ENCODE data around the gene PPP2R2C. TPM values are rescaled to one million over a fixed set of nuclear protein-coding genes. Genes with fewer than 3 reads are reported as not detected.

The PPP2R2C gene
- polyA plus RNA-seq, 10 donors, result 0.24 to 4.2 (median 0.32) TPM

DNA sequence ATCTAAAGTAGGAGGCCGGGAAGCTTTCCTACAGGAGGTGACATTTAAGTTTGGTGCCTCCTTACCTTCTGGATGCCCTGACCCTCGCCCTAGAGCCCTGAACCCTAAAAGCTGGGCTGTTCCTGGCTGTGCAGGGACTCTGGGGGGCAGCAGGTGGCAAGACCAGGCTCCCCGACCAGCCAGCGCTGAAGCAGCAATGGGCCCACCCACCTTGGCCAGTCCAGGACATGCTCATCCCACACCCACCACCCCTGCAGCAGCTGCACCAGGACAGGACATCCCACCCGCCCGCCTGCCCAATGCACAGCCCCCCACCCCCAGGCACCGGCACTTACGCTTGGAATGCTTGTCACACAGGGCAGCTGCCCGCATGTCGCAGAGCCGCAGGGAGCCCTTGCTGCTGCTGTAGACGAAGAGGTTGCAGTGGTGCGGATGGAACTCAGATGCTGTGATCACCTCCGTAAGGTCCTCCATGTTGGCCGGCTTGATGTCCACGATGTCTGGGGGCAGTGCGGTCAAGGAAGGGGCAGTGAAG is 124.8 kb downstream of the PPP2R2C start:
- DNase-seq, result no peak

DNA sequence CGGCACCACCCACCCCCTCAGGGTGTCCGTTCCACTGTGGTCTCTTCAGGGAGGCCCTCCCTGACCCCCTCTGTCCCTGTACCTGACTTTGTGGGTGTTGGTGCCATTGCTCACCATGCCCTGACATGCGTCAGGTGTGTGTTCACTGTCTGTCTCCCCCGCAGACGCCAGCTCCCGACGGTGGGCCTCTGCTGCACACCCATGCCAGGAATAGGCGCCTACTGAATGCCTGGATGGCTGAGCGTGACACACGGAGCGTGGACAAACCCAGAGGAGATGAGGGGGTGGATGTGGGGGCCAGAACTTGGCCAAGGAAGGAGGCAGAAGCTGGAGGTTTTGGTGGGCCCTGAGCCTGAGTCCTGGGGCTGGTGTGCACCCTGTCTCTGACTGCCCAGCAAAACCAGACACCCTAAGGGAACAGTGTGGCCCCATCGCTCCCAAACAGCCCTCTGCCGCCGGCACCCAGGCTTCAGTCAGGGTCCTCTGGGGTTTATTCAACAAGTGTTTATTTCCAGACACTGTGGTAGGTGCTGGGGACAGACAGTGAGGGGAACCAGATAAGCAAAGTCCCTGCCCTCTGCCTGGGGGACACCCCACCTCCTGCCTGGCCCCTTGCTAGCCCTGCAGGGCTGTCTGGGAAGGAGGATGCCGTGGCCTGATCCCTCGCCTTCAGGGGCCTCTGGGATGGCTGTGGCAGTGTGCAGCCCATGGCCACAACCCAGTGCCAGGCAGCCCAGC is 125.9 kb downstream of the PPP2R2C start:
- DNase-seq, result no peak

DNA sequence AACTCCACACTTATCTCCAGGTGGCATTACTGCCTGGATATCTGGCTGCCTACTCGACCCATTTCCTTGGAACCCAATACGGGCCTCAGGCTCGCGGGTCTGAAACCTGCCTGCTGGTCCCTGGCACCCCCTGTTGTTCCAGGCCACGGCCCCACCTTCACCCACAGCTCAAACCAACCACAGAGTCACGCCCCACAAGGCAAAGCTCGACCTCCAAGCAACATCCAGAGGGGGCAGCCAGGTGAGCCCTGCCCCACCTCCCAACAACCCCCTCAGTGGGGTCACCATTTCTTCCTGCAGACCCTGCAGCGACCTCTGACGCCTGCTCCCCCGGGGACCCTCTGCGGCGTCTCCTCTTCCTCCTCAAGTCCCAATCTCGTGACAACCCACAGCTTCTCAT is 126.5 kb downstream of the PPP2R2C start:
- DNase-seq, result no peak

DNA sequence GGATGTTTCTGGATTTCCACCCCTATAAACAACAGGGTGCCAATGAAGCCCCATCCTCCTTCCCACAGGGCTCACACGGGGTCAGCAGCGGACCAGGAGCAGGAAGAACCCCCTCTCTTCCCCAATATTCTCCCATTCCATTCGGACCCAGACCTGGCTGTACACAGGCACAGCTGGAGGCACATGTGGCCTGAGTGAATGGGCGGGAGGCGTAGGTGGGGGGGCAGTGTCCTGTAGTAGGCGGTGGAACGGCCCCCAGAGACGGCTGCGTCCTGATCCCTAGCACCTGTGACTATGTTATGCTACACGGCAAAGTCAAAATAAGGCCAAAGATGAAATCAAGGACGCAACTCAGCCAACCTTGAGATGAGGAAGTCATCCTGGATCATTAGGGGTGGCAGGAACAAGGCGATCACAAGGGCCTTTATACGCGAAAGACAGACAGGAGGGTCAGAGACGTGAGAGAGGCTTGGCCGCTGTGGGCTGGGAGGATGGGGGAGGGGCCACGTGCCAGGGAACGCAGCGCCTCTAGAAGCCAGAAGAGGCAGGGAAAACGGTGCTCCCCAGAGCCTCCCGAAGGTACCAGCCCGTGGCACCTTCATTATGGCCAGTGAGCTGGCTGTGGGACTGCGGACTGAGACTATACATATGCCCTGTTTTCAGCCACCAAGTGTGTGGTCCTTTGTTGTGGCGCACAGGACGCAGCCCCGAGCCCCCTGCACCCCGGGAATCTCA is 127.2 kb downstream of the PPP2R2C start:
- DNase-seq, result no peak

DNA sequence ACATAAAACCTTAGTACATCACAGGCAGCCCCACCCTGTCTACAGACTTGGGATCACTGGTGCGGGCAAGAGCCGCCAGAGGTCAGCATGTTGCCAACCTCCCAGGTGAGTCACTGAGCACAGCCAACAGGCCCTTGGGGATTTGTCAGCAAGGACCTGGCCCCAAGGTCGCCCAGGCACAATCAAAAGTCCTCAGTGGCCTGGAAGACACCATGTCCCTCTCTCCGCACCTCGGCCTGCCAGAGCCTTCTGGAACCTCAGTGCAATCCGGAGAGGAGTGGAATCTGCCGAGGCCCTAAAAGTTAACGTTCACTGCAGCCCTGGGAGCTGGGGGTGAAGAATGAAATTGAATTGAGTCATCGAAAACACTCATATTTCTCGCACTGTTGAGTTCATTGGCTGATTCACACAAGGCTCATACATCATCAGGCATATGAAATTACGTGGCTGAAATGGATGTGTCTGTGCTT is 128.4 kb downstream of the PPP2R2C start:
- DNase-seq, result peak in 1 of 3 donors; percentile 40

DNA sequence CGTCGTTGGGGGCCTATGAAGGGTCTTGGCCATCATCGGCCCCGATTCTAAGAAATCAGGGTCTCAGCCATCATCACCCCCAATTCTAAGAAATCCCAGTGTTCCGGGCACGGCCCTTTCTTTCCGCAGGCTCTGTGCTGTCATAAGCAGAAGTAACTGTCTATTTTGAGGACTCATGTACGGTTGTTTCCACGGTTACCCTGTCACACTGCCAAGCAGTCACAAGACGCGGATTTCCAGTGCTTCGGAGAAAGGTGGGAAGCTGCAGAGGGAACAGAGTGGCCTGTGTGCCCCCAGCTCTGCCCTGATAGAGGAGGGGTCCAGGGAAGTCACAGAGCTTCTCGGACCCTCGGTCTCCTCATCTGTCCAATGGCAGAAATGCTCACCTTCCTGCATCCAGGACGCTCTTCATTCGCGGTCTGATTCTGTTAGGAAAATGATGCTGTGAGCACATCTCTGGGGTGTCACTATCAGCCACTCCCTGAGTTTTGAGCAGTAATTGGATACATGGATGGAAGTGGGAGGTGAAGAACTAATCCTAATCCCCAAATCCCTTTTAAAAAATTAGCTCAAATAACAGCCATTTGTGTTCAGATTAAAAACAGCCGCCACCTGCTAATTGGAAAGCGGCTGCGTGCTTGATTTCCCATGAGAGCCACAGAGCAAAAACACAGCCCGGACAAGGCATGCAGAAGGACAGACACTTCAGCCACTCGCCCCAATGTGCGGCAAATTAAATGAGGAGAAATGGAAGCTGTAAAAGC is 129.7 kb downstream of the PPP2R2C start:
- DNase-seq, result peak; percentile 28 to 61 (median 34)

DNA sequence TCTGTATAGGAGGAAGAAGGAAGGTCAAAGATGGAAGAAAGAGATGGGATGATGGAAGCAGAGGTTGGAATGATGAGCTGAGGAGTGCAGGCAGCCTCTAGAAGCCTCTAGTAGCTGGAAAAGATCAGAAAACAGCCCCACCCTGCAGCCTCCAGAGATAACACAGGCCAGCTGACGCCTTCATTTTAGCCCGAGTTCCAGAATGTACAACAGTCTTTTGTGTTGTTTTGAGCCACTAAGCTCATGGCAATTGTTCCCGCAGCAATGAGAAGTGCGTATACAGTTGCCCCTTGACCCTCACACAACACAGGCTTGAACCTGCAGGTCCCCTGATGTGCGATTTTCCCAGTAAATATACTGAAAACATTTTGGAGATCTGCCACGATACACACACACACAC is 130.7 kb downstream of the PPP2R2C start:
- no peak for DNase-seq

DNA sequence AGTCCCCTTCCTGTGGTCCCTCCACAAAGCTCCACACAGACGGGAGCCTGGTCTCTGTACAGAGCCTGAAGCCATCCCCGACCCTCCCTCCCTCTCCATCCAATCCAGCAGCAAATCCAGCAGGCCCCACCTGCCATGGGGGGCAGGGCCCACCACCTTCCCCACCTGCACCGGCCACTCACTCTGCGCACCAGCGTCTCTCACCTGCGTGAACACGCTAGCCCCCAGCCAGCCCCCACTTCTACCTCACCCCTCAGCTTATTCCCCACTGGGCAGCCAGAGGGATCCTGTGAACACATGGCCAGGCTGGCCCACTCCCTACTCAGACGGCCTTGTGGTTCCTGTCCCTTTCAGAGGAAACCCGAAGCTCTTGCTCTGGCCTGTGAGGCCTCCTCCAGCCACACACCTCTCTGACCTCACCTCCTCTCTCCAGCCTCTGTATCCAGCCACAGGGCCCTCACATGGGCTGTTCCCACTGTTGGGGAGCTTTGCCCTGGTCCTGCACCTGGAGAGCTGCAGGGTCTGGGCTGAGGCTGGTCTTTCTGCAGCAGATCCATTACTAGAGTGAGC is 131.9 kb downstream of the PPP2R2C start:
- DNase-seq, result no peak

DNA sequence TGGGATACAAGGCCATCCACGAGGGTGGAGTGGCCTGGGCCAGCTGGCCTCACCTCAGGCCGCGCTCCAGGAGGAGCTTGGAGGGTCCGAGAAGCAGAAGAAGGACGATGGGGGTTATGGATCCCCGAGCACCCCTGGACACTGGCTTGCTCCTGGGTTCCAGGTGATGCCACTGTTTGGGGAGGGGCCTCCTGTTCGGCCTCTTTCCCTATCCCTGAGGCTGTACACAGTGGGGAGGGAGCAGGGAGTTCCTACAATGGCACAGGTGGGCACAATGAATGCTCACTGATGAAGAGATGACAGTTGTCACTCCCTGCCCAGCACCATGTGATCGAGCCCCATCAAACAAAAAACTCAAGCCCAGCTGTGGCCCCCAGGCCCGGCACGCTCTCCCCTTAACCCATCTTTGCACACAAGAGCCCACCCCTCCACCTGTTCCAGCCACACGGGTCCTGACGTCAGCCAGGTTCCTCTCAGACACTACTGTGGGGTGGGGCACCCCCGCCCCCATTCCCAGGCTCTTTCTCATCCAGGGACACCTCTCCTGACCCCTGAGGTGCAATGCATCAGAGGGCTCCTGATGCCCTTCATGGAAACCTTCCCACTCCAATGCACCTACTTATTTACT is 132.5 kb downstream of the PPP2R2C start:
- no peak for DNase-seq

DNA sequence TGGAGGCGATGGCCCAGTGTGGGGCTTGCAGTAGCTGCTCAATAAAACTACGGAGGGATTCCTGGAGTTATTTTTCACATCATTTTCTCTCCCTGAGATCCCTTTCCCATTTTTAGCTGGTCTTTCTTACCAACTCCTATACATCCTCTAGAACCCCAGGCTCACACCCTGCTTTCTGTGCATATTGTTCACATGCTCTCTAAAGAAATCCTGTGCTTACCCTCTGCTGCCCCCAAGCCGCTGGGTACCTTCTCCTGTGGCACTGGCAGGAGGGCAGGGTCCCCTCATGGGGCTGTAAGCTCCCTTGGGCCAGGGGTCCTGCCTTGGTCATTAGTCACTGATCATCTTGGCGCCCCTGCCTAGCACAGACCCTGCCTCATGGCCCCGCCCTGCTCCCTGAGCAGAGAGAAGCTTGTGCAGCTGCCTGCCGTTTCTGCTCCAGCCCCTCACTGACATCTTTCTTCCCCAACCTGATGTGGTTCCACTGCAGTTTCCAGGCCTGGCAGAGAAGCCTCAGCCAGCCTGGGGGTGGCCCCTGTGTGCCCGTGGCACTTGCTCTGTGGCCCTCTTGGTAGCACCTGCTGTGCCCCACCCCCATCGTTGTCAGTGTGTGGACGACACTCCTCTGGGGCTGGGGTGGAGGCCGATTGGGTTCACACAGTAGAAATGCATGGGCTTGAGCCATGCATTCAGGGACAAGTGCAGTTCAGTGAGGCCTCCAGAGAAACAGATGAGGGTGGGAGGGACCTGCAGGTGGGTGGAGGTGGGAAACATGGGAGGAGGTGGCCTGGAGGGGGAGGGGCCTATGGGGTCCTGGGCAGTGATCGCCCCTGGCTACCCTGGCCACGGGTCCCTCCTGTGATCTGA is 133.2 kb downstream of the PPP2R2C start:
- no peak for DNase-seq

DNA sequence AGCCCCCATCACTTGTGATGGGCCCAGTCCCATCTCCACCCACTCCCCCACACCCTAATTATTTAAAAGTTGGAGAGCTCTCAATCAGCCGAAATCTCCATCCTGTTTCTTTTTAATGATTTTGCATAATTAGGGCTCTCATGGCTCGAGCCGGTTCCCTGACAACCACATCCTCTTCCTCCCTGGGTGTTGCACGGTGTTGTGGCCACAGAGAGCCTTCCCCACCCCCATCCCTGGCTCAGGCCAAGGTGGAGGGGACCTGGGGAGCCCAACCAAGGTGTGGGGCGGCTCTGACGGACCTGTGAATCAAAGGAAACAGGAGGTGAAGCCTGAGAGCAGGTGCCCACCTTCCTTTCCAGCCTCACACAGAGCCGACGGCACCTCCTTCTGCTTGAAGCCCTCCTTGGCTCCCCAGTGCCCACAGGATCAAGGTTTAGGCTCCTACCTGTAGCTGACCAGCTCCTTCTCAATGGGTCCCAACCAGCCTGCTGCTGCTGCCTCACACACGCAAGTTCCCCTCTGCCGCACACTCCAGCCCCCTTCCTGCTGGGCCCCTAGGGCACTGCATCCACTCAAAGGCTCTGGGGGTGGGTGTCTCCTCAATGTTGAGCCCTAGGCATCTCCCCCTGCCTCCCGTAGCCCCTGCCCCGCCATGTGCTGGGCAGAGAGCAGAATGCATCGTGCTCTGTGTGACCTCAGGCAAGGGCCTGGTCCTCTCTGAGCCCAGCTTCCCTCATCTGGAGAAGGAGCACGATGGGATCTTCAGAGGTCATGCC is 134.1 kb downstream of the PPP2R2C start:
- DNase-seq, result no peak

DNA sequence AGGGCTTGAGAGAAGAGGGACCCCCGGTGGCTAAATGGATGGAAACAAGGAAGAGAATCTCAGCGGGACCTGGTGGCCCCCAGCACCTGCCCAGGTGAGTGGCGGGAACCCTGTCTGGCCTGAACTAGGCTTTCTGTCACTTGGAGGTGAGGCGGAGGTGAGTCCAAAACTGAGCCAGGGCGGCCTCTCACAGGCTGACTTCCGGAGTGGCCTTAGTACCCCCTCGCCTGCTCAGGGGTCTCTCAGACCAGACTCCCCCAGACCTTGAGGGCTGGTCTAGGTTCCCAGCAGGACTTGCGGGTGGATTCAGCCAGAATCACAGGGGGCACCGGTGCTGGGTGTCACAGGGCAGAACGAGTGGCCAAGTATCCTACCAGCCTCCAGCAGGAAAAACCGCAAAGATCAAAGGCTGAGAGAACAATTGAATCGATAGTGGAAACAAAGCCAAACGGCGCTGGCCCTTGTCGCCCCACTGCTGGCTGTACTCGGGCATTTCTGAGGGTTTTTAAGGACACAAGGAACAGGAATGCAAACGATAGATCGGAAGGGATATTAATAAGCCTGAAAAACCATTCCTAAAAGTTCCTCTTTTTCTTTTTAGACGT is 135.0 kb downstream of the PPP2R2C start:
- DNase-seq, result no peak

DNA sequence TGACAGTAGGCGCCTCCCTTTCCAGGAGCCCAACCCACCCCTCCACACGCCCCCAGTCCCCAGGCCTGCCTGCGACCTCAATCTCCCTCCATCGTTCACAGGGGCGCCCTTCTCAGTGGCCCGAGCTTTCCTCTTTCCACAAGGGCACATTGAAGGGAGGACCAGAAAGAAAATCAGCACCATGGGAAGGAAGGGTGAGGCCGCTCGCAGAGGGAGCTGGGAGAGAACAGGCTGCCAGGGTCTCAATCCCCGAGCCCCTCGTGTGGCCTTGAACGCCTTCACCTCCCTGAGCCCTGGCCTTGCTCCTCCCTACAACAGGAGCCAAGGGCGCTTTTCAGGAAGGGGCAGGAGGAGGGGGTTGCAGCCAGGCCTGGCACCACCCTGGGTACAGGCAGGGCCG is 136.2 kb downstream of the PPP2R2C start:
- DNase-seq, result no peak

DNA sequence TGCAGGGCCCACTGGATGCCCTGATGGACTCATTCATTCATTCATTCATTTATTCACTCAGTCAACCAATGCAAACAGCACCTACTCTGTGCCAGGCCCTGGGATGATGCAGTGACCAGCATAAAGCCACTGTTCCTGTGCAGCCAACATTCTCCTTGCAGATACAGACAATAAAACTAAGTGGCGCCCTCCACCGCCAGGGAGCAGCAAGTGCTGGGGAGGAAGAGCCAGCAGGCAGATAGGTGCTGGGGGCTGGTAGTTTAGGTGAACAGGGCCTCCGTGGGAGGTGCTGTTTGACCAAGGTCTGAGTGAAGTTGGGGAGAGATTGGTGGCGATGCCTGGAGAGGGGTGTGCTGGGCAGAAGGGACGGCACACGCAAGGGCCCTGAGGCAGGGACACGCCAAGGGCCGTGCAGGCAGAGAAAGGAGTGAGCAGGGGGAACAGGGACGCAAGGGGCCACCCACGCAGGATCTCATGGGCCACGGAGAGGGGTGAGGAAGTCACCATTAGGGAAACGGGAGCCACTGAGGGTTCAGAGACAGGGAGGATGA is 137.3 kb downstream of the PPP2R2C start:
- no peak for DNase-seq

DNA sequence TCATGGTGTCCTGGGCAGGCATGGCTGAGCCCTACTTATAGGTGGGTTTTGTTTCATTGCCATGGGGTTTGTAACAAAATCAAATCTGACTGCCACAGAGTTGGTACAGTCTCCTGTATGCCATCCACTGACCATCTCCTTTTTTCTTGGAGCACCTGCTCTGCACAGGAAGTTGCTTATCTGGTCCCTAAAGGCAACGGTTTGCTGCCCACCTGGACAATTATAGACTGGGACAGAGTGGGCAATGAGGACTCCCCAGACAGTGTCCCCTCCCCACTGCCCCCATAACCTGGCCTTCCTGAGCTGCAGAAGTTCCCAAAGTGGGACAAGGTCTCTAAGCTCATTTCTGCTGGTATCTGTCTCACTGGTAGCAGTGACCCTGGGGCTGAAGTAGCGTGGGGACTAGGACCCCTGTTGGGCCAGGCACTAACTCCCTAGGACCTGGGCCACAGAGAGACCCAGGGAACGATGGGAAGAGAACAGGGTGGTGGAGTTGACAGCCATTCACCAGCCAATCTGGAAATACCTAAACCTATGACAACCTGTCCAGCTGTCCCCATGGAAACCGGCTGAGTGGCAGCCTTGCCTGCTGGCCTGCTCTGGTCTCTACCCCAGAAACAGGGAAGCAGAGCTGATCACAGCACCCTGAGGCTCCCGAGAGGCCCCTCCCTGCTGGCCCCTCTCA is 138.1 kb downstream of the PPP2R2C start:
- DNase-seq, result no peak

DNA sequence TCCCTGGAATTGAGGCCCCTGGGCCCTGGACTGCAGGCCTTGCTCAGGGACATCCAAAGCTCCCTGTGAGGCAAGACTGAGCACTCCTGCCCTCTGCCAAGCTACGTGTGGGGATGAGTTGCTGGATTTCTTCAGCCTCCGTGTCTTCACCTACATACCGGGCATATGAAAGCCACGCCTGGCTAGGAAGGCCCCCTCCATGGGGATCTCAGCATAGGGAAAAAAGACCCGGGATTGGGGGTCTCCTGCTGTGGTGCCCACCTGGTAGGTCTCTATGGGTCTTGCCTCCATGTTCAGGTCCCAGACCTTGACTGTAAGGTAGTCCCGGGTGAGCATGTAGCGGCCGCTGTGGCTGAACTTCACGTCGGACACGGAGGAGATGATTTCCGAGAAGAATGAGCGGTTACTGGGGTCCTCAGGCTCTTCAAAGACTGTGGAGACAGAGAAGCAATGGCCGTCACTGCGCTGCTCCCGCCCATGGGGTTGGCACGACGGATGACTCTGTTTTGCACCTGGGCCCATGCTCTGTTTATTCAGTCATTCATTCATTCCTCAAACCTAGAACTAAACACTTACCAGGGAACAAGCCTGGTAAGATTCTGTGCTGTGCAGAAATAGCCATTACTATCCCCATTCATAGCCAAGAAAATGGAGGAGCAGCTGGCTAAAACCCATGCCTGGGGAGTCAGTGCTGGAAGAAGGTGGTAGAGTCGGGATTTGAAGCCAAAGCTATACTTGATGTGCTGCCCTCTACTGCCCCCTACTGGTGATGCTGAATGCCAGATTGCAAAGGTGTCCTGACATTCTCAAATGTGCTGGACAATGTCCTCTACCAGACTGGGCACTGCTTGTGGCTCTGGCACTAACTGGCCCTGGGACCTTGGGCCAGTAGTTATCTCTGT is 138.9 kb downstream of the PPP2R2C start:
- no peak for DNase-seq

DNA sequence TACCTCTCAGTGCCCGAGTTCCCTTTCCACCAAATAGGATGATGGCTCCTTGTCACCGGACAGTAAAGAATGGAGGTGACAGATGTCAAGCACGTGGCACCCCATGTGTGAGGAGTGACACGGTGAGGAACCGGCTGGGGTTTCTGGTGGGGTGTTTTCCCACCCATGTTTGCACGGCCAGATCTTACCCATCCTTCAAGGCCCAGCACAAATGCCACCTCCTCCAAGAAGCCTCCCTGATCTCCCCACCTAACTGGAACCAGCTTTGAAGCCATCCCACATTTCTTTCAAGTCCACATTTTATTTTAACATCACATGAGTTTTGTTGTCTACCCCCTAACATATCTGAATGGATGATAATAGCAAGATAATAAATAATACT is 139.8 kb downstream of the PPP2R2C start:
- no peak for DNase-seq
